Lung (tissue), 13 donors: Measurements from ENCODE around the gene CUEDC2. TPM values are rescaled to one million over a fixed set of nuclear protein-coding genes. Genes with fewer than 3 reads are reported as not detected.

Experiments used
- ATAC-seq: fragments of 200-7000 bp; cut with Tn5 transposase; one replicate; pipeline ENCODE4 v1.9.1; 2020; ENCODE audit warnings: moderate number of reproducible peaks; ENCODE audit not compliant: insufficient read depth, low FRiP score
- DNase-seq, 3 donors: peaks; one replicate each; pipeline ENCODE4 v3.0.0-alpha.2; 2013 to 2017
- H3K27ac ChIP-seq, 2 donors: one replicate each; pipeline ENCODE4 v1.5.1; 2013; ENCODE audit warnings: mild to moderate bottlenecking in 2 of 2, moderate library complexity in 2 of 2, control low read depth in 1 of 2, inconsistent platforms in 1 of 2, low read depth in 1 of 2, low read length in 1 of 2
- H3K27me3 ChIP-seq, 3 donors: one replicate each; pipeline ENCODE4 v1.5.1; 2013; ENCODE audit warnings: low read length in 2 of 3; ENCODE audit not compliant: control insufficient read depth in 3 of 3, insufficient read depth in 3 of 3
- H3K36me3 ChIP-seq, 4 donors: one replicate each; pipeline ENCODE4 v1.5.1; 2013; ENCODE audit warnings: low read length in 4 of 4, mild to moderate bottlenecking in 1 of 4, moderate library complexity in 1 of 4; ENCODE audit not compliant: control insufficient read depth in 4 of 4, insufficient read depth in 4 of 4
- H3K4me1 ChIP-seq, 5 donors: one replicate each; pipeline ENCODE4 v1.5.1; 2013; ENCODE audit warnings: low read length in 5 of 5, mild to moderate bottlenecking in 2 of 5, moderate library complexity in 1 of 5; ENCODE audit not compliant: control insufficient read depth in 5 of 5, insufficient read depth in 5 of 5
- H3K4me3 ChIP-seq: one replicate; pipeline ENCODE4 v1.5.1; 2013; ENCODE audit warnings: mild to moderate bottlenecking, control low read depth, moderate library complexity
- H3K9ac ChIP-seq, 2 donors: one replicate each; pipeline ENCODE4 v1.5.1; 2013; ENCODE audit warnings: low read length in 2 of 2, control low read depth in 1 of 2; ENCODE audit not compliant: insufficient read depth in 1 of 2
- H3K9me3 ChIP-seq, 4 donors: one replicate each; pipeline ENCODE4 v1.5.1; 2013; ENCODE audit warnings: low read length in 3 of 4, mild to moderate bottlenecking in 1 of 4, moderate library complexity in 1 of 4; ENCODE audit not compliant: control insufficient read depth in 4 of 4, insufficient read depth in 3 of 4
- WGBS, 2 donors: extraction: QIAGEN DNeasy Blood & Tissue Kit; methylation state at CpG; one replicate each; pipeline ENCODE4 v1.1.7; 2013; 5-methylcytosine and 5-hydroxymethylcytosine counted together
- polyA plus RNA-seq, 2 donors: library from polyadenylated mRNA; stranded (reverse); fragments of 200-250 nt; gene quantifications; one replicate each; pipeline ENCODE4 v1.2.1, GENCODE V29; 2013
- small RNA-seq: library from RNA; depleted of rRNA; stranded (forward); fragments of <200 nt; gene quantifications from one replicate; pipeline ENCODE3, GENCODE V24; 2014; ENCODE audit warnings: low replicate concordance
- total RNA-seq, 2 donors: library from RNA; depleted of rRNA in 1 of 2; stranded (reverse); fragments of >200 nt in 1 of 2; gene quantifications; one replicate each; pipeline ENCODE4 v1.2.1, GENCODE V29; 2014 to 2021
- TF ChIP-seq, protein P1 (sequence below): IDR thresholded peaks from 2 replicates; pipeline ENCODE4 v1.5.1; 2012; ENCODE audit warnings: mild to moderate bottlenecking; ENCODE audit errors: control extremely low read depth, extremely low read depth
- donor health status: control.
- donor health status: control.
- donor health status: Bipolar disorder and iron deficiency.
- donor health status: healthy.
- donor health status: DM: yes; HTN: yes; CAD: no.

CUEDC2 gene
- total and polyA plus RNA-seq, 4 donors, result 33.4 to 63.8 (median 44.1) TPM

DNA sequence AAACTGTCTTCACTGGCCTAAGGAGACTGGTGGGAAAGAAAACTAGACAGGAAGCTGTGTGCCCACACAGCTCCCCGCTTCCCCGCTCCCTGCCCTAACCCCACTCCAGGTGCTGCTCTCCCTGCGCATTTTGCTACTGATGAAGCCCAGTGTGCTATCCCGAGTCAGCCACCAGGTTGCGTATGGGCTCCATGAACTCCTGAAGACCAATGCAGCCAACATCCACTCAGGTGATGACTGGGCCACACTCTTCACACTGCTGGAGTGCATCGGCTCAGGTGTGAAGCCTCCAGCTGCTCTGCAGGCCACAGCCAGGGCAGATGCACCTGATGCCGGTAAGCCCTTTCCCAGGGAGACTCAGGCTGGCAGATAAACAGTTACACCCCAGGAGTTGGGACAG, 57.1 kb downstream of the CUEDC2 start:
- TF ChIP-seq, protein P1, sequence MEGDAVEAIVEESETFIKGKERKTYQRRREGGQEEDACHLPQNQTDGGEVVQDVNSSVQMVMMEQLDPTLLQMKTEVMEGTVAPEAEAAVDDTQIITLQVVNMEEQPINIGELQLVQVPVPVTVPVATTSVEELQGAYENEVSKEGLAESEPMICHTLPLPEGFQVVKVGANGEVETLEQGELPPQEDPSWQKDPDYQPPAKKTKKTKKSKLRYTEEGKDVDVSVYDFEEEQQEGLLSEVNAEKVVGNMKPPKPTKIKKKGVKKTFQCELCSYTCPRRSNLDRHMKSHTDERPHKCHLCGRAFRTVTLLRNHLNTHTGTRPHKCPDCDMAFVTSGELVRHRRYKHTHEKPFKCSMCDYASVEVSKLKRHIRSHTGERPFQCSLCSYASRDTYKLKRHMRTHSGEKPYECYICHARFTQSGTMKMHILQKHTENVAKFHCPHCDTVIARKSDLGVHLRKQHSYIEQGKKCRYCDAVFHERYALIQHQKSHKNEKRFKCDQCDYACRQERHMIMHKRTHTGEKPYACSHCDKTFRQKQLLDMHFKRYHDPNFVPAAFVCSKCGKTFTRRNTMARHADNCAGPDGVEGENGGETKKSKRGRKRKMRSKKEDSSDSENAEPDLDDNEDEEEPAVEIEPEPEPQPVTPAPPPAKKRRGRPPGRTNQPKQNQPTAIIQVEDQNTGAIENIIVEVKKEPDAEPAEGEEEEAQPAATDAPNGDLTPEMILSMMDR, result no peak
- DNase-seq, result no peak
- Histone ChIP-seq H3K4me1 (no peaks in the 10 kb centered on the region), H3K9ac (no peak overlapping the region), H3K4me3 (no peak overlapping the region), H3K27ac (no peak overlapping the region), H3K9me3 (peaks cover 0 to 6% (median 4%) of the 10 kb centered on the region in 4 donors), H3K27me3 (no peaks in the 10 kb centered on the region), H3K36me3 (peaks cover 24 to 53% (median 45%) of the 10 kb centered on the region in 4 donors)
- no peak for ATAC-seq
- WGBS, 2 donors, result 89 to 90% methylated on average over 7 of the region's 7 CpGs

Small RNA genes within 50 kb of the gene (small RNA-seq; reads per million reads assigned to genes)
- 1,718 reads per million, percentile 99 among the genes with 10 or more reads in this experiment for gene MIR146B

Other genes starting within 250 kb of the CUEDC2 start
- 1 to 10 TPM in 1 of 2 donors, under 1 TPM in 1; 0.54 to 1.4 TPM for gene ELOVL3, start 206.3 kb downstream of the CUEDC2 start, total RNA-seq
- 1 to 10 TPM in 1 of 2 donors, under 1 TPM in 1; 0.93 to 1.3 TPM for gene ELOVL3, start 206.3 kb downstream of the CUEDC2 start, polyA plus RNA-seq
- not detected for gene PITX3, start 191.1 kb downstream of the CUEDC2 start, total RNA-seq
- under 1 TPM in 1 of 2 donors, not detected in 1; 0.03 TPM for gene PITX3, start 191.1 kb downstream of the CUEDC2 start, polyA plus RNA-seq
- 10 to 100 TPM; 34.0 to 48.5 TPM for gene GBF1, start 187.0 kb downstream of the CUEDC2 start, total RNA-seq
- gene GBF1, start 187.0 kb downstream of the CUEDC2 start, polyA plus RNA-seq, result 10 to 100 TPM; 11.6 to 16.7 TPM
- gene NFKB2, start 36.9 kb downstream of the CUEDC2 start, total RNA-seq, result 10 to 100 TPM; 48.2 to 52.8 TPM
- gene NFKB2, start 36.9 kb downstream of the CUEDC2 start, polyA plus RNA-seq, result 100 to 1,000 TPM in 1 of 2 donors, 10 to 100 TPM in 1; 34.6 to 114 TPM
- 1 to 10 TPM; 4.6 to 5.3 TPM for gene PSD, start 13.8 kb downstream of the CUEDC2 start, total RNA-seq
- gene PSD, start 13.8 kb downstream of the CUEDC2 start, polyA plus RNA-seq, result 1 to 10 TPM; 1.1 to 1.9 TPM
- gene FBXL15, start 11.7 kb downstream of the CUEDC2 start, total RNA-seq, result 10 to 100 TPM in 1 of 2 donors, 1 to 10 TPM in 1; 9.4 to 23.6 TPM
- 10 to 100 TPM; 13.7 to 40.4 TPM for gene FBXL15, start 11.7 kb downstream of the CUEDC2 start, polyA plus RNA-seq
- gene C10orf95, start 19.0 kb upstream of the CUEDC2 start, total RNA-seq, result 10 to 100 TPM in 1 of 2 donors, 1 to 10 TPM in 1; 6.0 to 20.4 TPM
- 1 to 10 TPM; 3.9 to 6.4 TPM for gene C10orf95, start 19.0 kb upstream of the CUEDC2 start, polyA plus RNA-seq
- 10 to 100 TPM; 88.9 to 96.0 TPM for gene ACTR1A, start 70.1 kb upstream of the CUEDC2 start, total RNA-seq
- gene ACTR1A, start 70.1 kb upstream of the CUEDC2 start, polyA plus RNA-seq, result 10 to 100 TPM; 72.0 to 79.7 TPM
- 10 to 100 TPM; 14.0 to 14.8 TPM for gene SUFU, start 71.4 kb upstream of the CUEDC2 start, total RNA-seq
- 1 to 10 TPM; 3.5 to 5.6 TPM for gene SUFU, start 71.4 kb upstream of the CUEDC2 start, polyA plus RNA-seq
- gene TRIM8, start 211.9 kb upstream of the CUEDC2 start, total RNA-seq, result 100 to 1,000 TPM; 136 to 173 TPM
- gene TRIM8, start 211.9 kb upstream of the CUEDC2 start, polyA plus RNA-seq, result 100 to 1,000 TPM in 1 of 2 donors, 10 to 100 TPM in 1; 81.5 to 104 TPM